Fibroblast of lung (primary cell): ENCODE results near the gene AFF4. TPM values are rescaled to one million over a fixed set of nuclear protein-coding genes. Genes with fewer than 3 reads are reported as not detected.

Experiments
- DNase-seq, 2 donors: peaks; one replicate each; pipeline versions ENCODE4 v3.0.0 to v3.0.0-alpha.2; 2010; ENCODE audit warnings: low read depth in 2 of 2
- H2AFZ ChIP-seq: 2 replicates; pipeline ENCODE4 v1.5.1; 2012; ENCODE audit warnings: low read length, control low read depth, inconsistent platforms
- H3K27ac ChIP-seq: 2 replicates; pipeline ENCODE4 v1.5.1; 2011; ENCODE audit warnings: low read length, control low read depth; ENCODE audit not compliant: insufficient read depth
- H3K27me3 ChIP-seq: 2 replicates; pipeline ENCODE4 v1.5.1; 2011; ENCODE audit warnings: mild to moderate bottlenecking, low read length; ENCODE audit not compliant: control insufficient read depth, insufficient read depth
- H3K36me3 ChIP-seq: 2 replicates; pipeline ENCODE4 v1.5.1; 2011; ENCODE audit warnings: low read length; ENCODE audit not compliant: control insufficient read depth, insufficient read depth
- H3K4me1 ChIP-seq: 2 replicates; pipeline ENCODE4 v1.5.1; 2011; ENCODE audit warnings: low read length; ENCODE audit not compliant: control insufficient read depth, insufficient read depth; ENCODE audit errors: extremely low read depth
- H3K4me2 ChIP-seq: 2 replicates; pipeline ENCODE4 v1.5.1; 2011; ENCODE audit warnings: low read length, control low read depth; ENCODE audit not compliant: insufficient read depth; ENCODE audit errors: extremely low read depth
- H3K4me3 ChIP-seq, 4 experiments: fragments of 200-600 bp in 1 of 4; sonication (generic) in 1 of 4; replicated peaks in 1 of 4; 2 replicates each; pipeline ENCODE4 v1.5.1; 2011 to 2016; ENCODE audit warnings: low read length in 4 of 4, low read depth in 3 of 4, mild to moderate bottlenecking in 3 of 4, control low read depth in 2 of 4, inconsistent platforms in 1 of 4, mixed read lengths in 1 of 4; ENCODE audit not compliant: insufficient read depth in 1 of 4; ENCODE audit errors: control extremely low read depth in 1 of 4
- H3K79me2 ChIP-seq: 2 replicates; pipeline ENCODE4 v1.5.1; 2012; ENCODE audit warnings: mild to moderate bottlenecking, low read length, inconsistent platforms; ENCODE audit not compliant: control insufficient read depth, insufficient read depth
- H3K9ac ChIP-seq: 2 replicates; pipeline ENCODE4 v1.5.1; 2011; ENCODE audit warnings: mild to moderate bottlenecking, low read length, control low read depth; ENCODE audit not compliant: insufficient read depth
- H3K9me3 ChIP-seq: 2 replicates; pipeline ENCODE4 v1.5.1; 2012; ENCODE audit warnings: low read depth, low read length; ENCODE audit not compliant: control insufficient read depth, insufficient read depth
- H4K20me1 ChIP-seq: 2 replicates; pipeline ENCODE4 v1.5.1; 2011; ENCODE audit warnings: low read length; ENCODE audit not compliant: control insufficient read depth, insufficient read depth; ENCODE audit errors: extremely low read depth
- EZH2 ChIP-seq: IDR thresholded peaks from 2 replicates; pipeline ENCODE4 v1.5.1; 2012; ENCODE audit warnings: low read length, control low read depth, mild to moderate bottlenecking; ENCODE audit errors: missing control alignments
- polyA plus RNA-seq, 2 donors: library from polyadenylated mRNA; depleted of rRNA in 1 of 2; stranded (reverse) in 1 of 2; unstranded in 1 of 2; fragments of >200 nt; gene quantifications; 2 replicates each; pipeline ENCODE4 v1.2.1, GENCODE V29; 2011 to 2012; ENCODE audit warnings: missing spikeins in 1 of 2
- total RNA-seq: library from RNA; depleted of rRNA; stranded (reverse); fragments of >200 nt; gene quantifications from 2 replicates; pipeline ENCODE4 v1.2.1, GENCODE V29; 2014
- TF ChIP-seq, protein P1 (sequence below), 2 donors: IDR thresholded peaks in 1 of 2; conservative IDR thresholded peaks in 1 of 2; 1 replicate in 1 of 2; 2 replicates in 1 of 2; pipeline ENCODE4 v1.5.1; 2011 to 2012; ENCODE audit warnings: low read length in 2 of 2, control low read depth in 1 of 2, inconsistent platforms in 1 of 2, low read depth in 1 of 2, mild to moderate bottlenecking in 1 of 2

Gene AFF4
- total and polyA plus RNA-seq, 2 donors (not counting 1 experiment from before 2014, with no cell fraction given): 54.2 to 73.6 TPM

DNA sequence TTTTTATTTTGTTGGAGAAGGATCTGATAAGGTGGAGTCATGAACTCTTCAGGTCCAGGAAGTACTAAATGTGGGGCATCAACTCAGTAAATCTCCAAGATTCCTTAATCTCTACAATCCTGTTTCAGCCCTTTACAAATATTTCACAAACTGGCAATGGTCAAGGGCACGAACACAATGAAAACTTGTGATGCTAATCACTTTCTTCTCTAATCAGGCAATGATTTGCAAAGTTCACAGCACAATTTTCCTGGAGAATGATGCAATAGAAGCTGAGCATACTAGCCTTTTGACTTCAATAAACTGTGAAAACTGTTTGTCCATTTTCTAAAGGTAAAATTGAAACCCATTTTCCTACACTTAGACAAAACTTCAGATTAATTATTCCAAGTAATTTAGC lies 114.1 kb downstream of the AFF4 start:
- no peak overlapping the region for H3K4me2 ChIP-seq
- H3K9me3 ChIP-seq: no peaks in the 10 kb centered on the region
- no peaks in the 10 kb centered on the region for H4K20me1 ChIP-seq
- H3K4me3 ChIP-seq: no peak overlapping the region
- no peaks in the 10 kb centered on the region for H3K27me3 ChIP-seq
- no peak overlapping the region for H3K9ac ChIP-seq
- no peak for TF ChIP-seq EZH2
- TF ChIP-seq, protein P1, sequence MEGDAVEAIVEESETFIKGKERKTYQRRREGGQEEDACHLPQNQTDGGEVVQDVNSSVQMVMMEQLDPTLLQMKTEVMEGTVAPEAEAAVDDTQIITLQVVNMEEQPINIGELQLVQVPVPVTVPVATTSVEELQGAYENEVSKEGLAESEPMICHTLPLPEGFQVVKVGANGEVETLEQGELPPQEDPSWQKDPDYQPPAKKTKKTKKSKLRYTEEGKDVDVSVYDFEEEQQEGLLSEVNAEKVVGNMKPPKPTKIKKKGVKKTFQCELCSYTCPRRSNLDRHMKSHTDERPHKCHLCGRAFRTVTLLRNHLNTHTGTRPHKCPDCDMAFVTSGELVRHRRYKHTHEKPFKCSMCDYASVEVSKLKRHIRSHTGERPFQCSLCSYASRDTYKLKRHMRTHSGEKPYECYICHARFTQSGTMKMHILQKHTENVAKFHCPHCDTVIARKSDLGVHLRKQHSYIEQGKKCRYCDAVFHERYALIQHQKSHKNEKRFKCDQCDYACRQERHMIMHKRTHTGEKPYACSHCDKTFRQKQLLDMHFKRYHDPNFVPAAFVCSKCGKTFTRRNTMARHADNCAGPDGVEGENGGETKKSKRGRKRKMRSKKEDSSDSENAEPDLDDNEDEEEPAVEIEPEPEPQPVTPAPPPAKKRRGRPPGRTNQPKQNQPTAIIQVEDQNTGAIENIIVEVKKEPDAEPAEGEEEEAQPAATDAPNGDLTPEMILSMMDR (conservative IDR thresholded peaks at IDR 0.05 in 1 of 2, IDR thresholded peaks at IDR 0.05 in 1 of 2; ENCODE audit: low read depth in 1 of 2, low read length in 2 of 2): no peak
- no peak for DNase-seq
- H2AFZ ChIP-seq: no peak overlapping the region
- no peaks in the 10 kb centered on the region for H3K79me2 ChIP-seq
- no peaks in the 10 kb centered on the region for H3K36me3 ChIP-seq
- H3K27ac ChIP-seq: no peak overlapping the region
- H3K4me1 ChIP-seq: no peaks in the 10 kb centered on the region

DNA sequence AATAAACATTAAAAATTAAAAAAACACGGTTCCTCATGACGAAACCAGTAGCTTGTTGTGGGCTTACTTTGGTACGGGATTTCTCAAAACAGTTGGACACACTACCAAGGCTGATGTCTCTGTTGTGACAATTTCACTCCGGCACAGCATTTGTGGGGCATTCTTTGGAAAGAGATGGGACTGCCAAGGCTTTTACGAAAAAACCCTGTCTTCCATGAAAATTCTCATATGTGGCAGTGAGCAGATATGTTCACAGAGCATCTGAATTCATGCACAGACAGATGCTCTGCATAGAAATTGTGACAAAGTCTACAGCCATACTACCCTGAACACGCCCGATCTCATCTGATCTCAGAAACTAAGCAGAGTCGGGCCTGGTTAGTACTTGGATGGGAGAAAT lies 115.2 kb downstream of the AFF4 start:
- Histone ChIP-seq H3K9me3 (no peaks in the 10 kb centered on the region), H3K36me3 (no peaks in the 10 kb centered on the region), H3K4me3 (no peak overlapping the region), H4K20me1 (no peaks in the 10 kb centered on the region), H3K4me1 (no peaks in the 10 kb centered on the region), H3K79me2 (no peaks in the 10 kb centered on the region), H2AFZ (no peak overlapping the region), H3K27me3 (no peaks in the 10 kb centered on the region), H3K9ac (no peak overlapping the region), H3K27ac (no peak overlapping the region), H3K4me2 (no peak overlapping the region)
- TF ChIP-seq EZH2: no peak
- no peak for DNase-seq

DNA sequence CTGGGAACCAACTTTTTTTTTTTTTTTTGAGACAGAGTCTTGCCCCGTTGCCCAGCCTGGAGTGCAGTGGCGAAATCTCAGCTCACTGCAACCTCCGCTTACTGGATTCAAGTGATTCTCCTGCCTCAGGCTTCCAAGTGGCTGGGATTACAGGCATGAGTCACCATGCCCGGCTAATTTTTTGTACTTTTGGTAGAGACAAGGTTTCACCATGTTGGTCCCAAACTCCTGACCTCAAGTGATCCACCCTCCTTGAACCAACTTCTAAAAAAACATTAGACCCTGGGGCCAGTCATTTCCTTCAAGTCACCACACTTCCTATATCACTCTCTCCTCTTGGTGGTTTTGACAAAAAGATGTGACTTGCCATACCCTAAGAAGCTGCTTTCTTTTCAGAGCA lies 122.1 kb downstream of the AFF4 start:
- Histone ChIP-seq H4K20me1 (no peaks in the 10 kb centered on the region), H3K79me2 (no peaks in the 10 kb centered on the region), H3K27ac (no peak overlapping the region), H3K36me3 (no peaks in the 10 kb centered on the region), H3K27me3 (no peaks in the 10 kb centered on the region), H3K9ac (no peak overlapping the region), H3K4me2 (no peak overlapping the region), H3K4me1 (peaks cover 13% of the 10 kb centered on the region), H3K4me3 (no peak overlapping the region), H2AFZ (no peak overlapping the region), H3K9me3 (no peaks in the 10 kb centered on the region)
- DNase-seq: peak; percentile 31 to 41
- no peak for TF ChIP-seq EZH2
- TF ChIP-seq, protein P1 (conservative IDR thresholded peaks at IDR 0.05 in 1 of 2, IDR thresholded peaks at IDR 0.05 in 1 of 2; ENCODE audit: low read depth in 1 of 2, low read length in 2 of 2): no peak
